H9 (cell line): Measurements from ENCODE around the gene TMEM151B. TPM values are rescaled to one million over a fixed set of nuclear protein-coding genes. Genes with fewer than 3 reads are reported as not detected.
A peak's percentile ranks its signal among the peaks of the same experiment; 100 is the strongest.

Experiments used
- DNase-seq: peaks from one replicate; pipeline ENCODE4 v3.0.0-alpha.2; 2017
- H2AFZ ChIP-seq: one replicate; pipeline ENCODE4 v1.6.1; 2013; ENCODE audit warnings: mild to moderate bottlenecking, low read length, control low read depth, moderate library complexity
- H2AK5ac ChIP-seq: 2 replicates; pipeline ENCODE4 v1.6.1; 2013; ENCODE audit warnings: low read length, control low read depth, mixed read lengths; ENCODE audit not compliant: insufficient read length
- H2BK120ac ChIP-seq: one replicate; pipeline ENCODE4 v1.6.1; 2013; ENCODE audit warnings: low read depth, mild to moderate bottlenecking, low read length, control low read depth, inconsistent platforms; ENCODE audit not compliant: poor library complexity, severe bottlenecking
- H2BK12ac ChIP-seq: 2 replicates; pipeline ENCODE4 v1.6.1; 2013; ENCODE audit warnings: low read length, control low read depth, mixed read lengths, low read depth; ENCODE audit not compliant: insufficient read length
- H2BK15ac ChIP-seq: 2 replicates; pipeline ENCODE4 v1.6.1; 2013; ENCODE audit warnings: low read depth, low read length, control low read depth
- H2BK20ac ChIP-seq: one replicate; pipeline ENCODE4 v1.6.1; 2013; ENCODE audit warnings: low read depth, mild to moderate bottlenecking, low read length, control low read depth, inconsistent platforms; ENCODE audit not compliant: poor library complexity, severe bottlenecking
- H2BK5ac ChIP-seq: 2 replicates; pipeline ENCODE4 v1.6.1; 2013; ENCODE audit warnings: low read length, control low read depth, mixed read lengths; ENCODE audit not compliant: insufficient read length
- H3K14ac ChIP-seq: 2 replicates; pipeline ENCODE4 v1.6.1; 2013; ENCODE audit warnings: low read length, control low read depth; ENCODE audit not compliant: insufficient read depth
- H3K18ac ChIP-seq: 2 replicates; pipeline ENCODE4 v1.6.1; 2013; ENCODE audit warnings: low read depth, mild to moderate bottlenecking, mixed read lengths, low read length, control low read depth; ENCODE audit not compliant: insufficient read length
- H3K23ac ChIP-seq: 2 replicates; pipeline ENCODE4 v1.6.1; 2013; ENCODE audit warnings: low read length, control low read depth, mixed read lengths, low read depth; ENCODE audit not compliant: insufficient read length
- H3K23me2 ChIP-seq: 2 replicates; pipeline ENCODE4 v1.6.1; 2013; ENCODE audit warnings: low read depth, mild to moderate bottlenecking, mixed read lengths, low read length, control low read depth; ENCODE audit not compliant: insufficient read length, poor library complexity, severe bottlenecking
- H3K27ac ChIP-seq: 2 replicates; pipeline ENCODE4 v1.5.1; 2013; ENCODE audit warnings: low read length, control low read depth, mixed read lengths, low read depth; ENCODE audit not compliant: insufficient read length
- H3K27me3 ChIP-seq: 2 replicates; pipeline ENCODE4 v1.6.1; 2013; ENCODE audit warnings: low read length, control low read depth, inconsistent platforms; ENCODE audit not compliant: insufficient read depth
- H3K4ac ChIP-seq: 2 replicates; pipeline ENCODE4 v1.6.1; 2013; ENCODE audit warnings: low read depth, mild to moderate bottlenecking, control low read depth, inconsistent platforms, low read length, moderate library complexity
- H3K4me1 ChIP-seq: 2 replicates; pipeline ENCODE4 v1.6.1; 2013; ENCODE audit warnings: low read length, control low read depth, inconsistent platforms; ENCODE audit not compliant: insufficient read depth
- H3K4me2 ChIP-seq: 2 replicates; pipeline ENCODE4 v1.6.1; 2013; ENCODE audit warnings: low read length, control low read depth, mixed read lengths; ENCODE audit not compliant: insufficient read length, insufficient read depth
- H3K56ac ChIP-seq: 2 replicates; pipeline ENCODE4 v1.6.1; 2013; ENCODE audit warnings: low read depth, mild to moderate bottlenecking, mixed read lengths, low read length, control low read depth; ENCODE audit not compliant: insufficient read length
- H3K79me1 ChIP-seq: 2 replicates; pipeline ENCODE4 v1.6.1; 2013; ENCODE audit warnings: low read depth, mild to moderate bottlenecking, moderate library complexity, low read length, control low read depth, inconsistent platforms; ENCODE audit not compliant: insufficient read depth, poor library complexity, severe bottlenecking
- H3K79me2 ChIP-seq: 2 replicates; pipeline ENCODE4 v1.6.1; 2013; ENCODE audit warnings: low read length, control low read depth, inconsistent platforms; ENCODE audit not compliant: insufficient read depth
- H3K9ac ChIP-seq: 2 replicates; pipeline ENCODE4 v1.6.1; 2013; ENCODE audit warnings: low read length, control low read depth, mixed read lengths; ENCODE audit not compliant: insufficient read length; ENCODE audit errors: extremely low read depth
- H3K9me3 ChIP-seq: one replicate; pipeline ENCODE4 v1.6.1; 2013; ENCODE audit warnings: low read depth, low read length, inconsistent platforms; ENCODE audit not compliant: control insufficient read depth
- H3T11ph ChIP-seq: one replicate; pipeline ENCODE4 v1.6.1; 2013; ENCODE audit warnings: mild to moderate bottlenecking, low read length, control low read depth, inconsistent platforms
- H4K20me1 ChIP-seq: one replicate; pipeline ENCODE4 v1.6.1; 2013; ENCODE audit not compliant: control insufficient read depth, insufficient read length, insufficient read depth
- H4K5ac ChIP-seq: 2 replicates; pipeline ENCODE4 v1.6.1; 2013; ENCODE audit warnings: low read depth, mild to moderate bottlenecking, mixed read lengths, low read length, control low read depth; ENCODE audit not compliant: insufficient read length
- H4K8ac ChIP-seq: replicated peaks from 2 replicates; pipeline ENCODE4 v1.6.1; 2013; ENCODE audit warnings: low read length, control low read depth, mixed read lengths, low read depth; ENCODE audit not compliant: insufficient read length
- H4K91ac ChIP-seq: 2 replicates; pipeline ENCODE4 v1.6.1; 2013; ENCODE audit warnings: low read depth, mild to moderate bottlenecking, moderate library complexity, mixed read lengths, low read length, control low read depth; ENCODE audit not compliant: insufficient read length
- H3K27ac Mint-ChIP-seq, 3 experiments: 2 replicates in 2 of 3; 3 replicates in 1 of 3; pipeline ENCODE4 v1.8.0; 2020 to 2021; ENCODE audit warnings: mixed read lengths in 3 of 3, mild to moderate bottlenecking in 1 of 3, moderate library complexity in 1 of 3
- H3K27me3 Mint-ChIP-seq: 2 replicates; pipeline ENCODE4 v1.8.0; 2021; ENCODE audit warnings: low read depth, mild to moderate bottlenecking, moderate library complexity, mixed read lengths
- H3K36me3 Mint-ChIP-seq, 3 experiments: 2 replicates in 2 of 3; 3 replicates in 1 of 3; pipeline ENCODE4 v1.8.0; 2020 to 2021; ENCODE audit warnings: low read depth in 3 of 3, mixed read lengths in 3 of 3; ENCODE audit not compliant: insufficient read depth in 1 of 3
- H3K4me1 Mint-ChIP-seq, 2 experiments: 2 replicates each; pipeline ENCODE4 v1.8.0; 2020; ENCODE audit warnings: mixed read lengths in 2 of 2
- H3K4me3 Mint-ChIP-seq, 2 experiments: 2 replicates in 1 of 2; 3 replicates in 1 of 2; pipeline ENCODE4 v1.8.0; 2020 to 2021; ENCODE audit warnings: mild to moderate bottlenecking in 2 of 2, mixed read lengths in 2 of 2, moderate library complexity in 1 of 2
- H3K9me3 Mint-ChIP-seq, 2 experiments: 2 replicates in 1 of 2; 3 replicates in 1 of 2; pipeline ENCODE4 v1.8.0; 2020; ENCODE audit warnings: mild to moderate bottlenecking in 2 of 2, mixed read lengths in 2 of 2, moderate library complexity in 1 of 2
- WGBS: extraction: QIAGEN DNeasy Blood & Tissue Kit; methylation state at CpG from one replicate; pipeline ENCODE4 v1.1.7; 2013; ENCODE audit warnings: missing lambda C conversion rate, low lambda C conversion rate, mixed read lengths; ENCODE audit not compliant: insufficient read length; ENCODE audit errors: extremely low coverage; 5-methylcytosine and 5-hydroxymethylcytosine counted together
- total RNA-seq: library from RNA; stranded (reverse); gene quantifications from 2 replicates; pipeline ENCODE4 v1.2.1, GENCODE V29; 2021
- TF ChIP-seq, protein P1 (sequence below): fragments of 200-600 bp; sonication (generic); conservative IDR thresholded peaks from 3 replicates; pipeline ENCODE4 v1.8.0; 2021; ENCODE audit warnings: antibody characterized with exemption, mild to moderate bottlenecking

The TMEM151B gene
- total RNA-seq, 1 experiment from 2014 or later = 2.4 TPM

DNA sequence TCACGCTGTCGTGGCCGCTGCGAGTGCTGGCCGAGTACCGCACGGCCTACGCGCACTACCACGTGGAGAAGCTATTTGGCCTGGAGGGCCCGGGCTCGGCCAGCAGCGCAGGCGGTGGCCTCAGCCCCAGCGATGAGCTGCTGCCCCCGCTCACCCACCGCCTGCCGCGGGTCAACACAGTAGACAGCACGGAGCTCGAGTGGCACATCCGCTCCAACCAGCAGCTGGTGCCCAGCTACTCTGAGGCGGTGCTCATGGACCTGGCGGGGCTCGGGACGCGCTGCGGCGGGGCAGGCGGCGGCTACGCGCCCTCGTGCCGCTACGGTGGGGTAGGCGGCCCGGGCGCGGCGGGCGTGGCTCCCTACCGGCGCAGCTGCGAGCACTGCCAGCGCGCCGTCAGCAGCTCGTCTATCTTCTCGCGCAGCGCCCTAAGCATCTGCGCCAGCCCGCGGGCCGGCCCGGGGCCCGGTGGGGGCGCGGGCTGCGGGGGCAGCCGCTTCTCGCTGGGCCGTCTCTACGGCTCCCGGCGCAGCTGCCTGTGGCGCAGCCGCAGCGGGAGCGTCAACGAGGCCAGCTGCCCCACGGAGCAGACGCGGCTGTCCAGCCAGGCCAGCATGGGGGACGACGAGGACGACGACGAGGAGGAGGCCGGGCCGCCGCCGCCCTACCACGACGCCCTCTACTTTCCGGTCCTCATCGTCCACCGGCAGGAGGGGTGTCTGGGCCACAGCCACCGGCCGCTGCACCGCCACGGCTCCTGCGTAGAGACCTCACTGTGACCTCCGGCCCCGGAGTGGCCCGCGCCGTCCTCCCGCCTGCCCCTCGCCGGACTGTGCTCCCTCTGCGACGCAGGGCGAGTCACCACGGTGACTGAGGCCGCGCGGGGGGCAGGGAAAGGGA, 5.7 kb downstream of the TMEM151B start:
- Histone ChIP-seq H3K14ac (no peak overlapping the region), H3K9me3 (no peaks in the 10 kb centered on the region), H3K23ac (no peak overlapping the region), H3K27me3 (no peaks in the 10 kb centered on the region), H3K79me2 (no peaks in the 10 kb centered on the region), H4K8ac (no peak overlapping the region), H4K20me1 (peaks cover 3% of the 10 kb centered on the region), H2BK5ac (no peak overlapping the region), H4K5ac (no peak overlapping the region), H3K79me1 (no peaks in the 10 kb centered on the region), H3K18ac (no peak overlapping the region), H2BK120ac (no peak overlapping the region), H3K4me1 (peaks cover 4% of the 10 kb centered on the region; the same call in 1 of the 2 replicates), H2BK15ac (no peak overlapping the region), H3K4me2 (no peak overlapping the region), H3K56ac (no peak overlapping the region), H2BK12ac (no peak overlapping the region), H3T11ph (no peak overlapping the region), H2AFZ (no peak overlapping the region), H2BK20ac (no peak overlapping the region), H3K27ac (no peak overlapping the region), H4K91ac (no peak overlapping the region), H3K23me2 (peaks cover 2% of the 10 kb centered on the region), H3K9ac (no peak overlapping the region), H3K4ac (no peak overlapping the region), H2AK5ac (no peak overlapping the region)
- Mint-ChIP-seq H3K27me3 (peaks cover 10% of the 10 kb centered on the region), H3K27ac (no peak overlapping the region), H3K9me3 (no peaks in the 10 kb centered on the region), H3K4me1 (peaks cover 9 to 21% of the 10 kb centered on the region in 2 experiments), H3K36me3 (no peaks in the 10 kb centered on the region; a peak in 1 of 7 replicates), H3K4me3 (no peak overlapping the region)
- peak; percentile 63 for DNase-seq
- TF ChIP-seq, protein P1, sequence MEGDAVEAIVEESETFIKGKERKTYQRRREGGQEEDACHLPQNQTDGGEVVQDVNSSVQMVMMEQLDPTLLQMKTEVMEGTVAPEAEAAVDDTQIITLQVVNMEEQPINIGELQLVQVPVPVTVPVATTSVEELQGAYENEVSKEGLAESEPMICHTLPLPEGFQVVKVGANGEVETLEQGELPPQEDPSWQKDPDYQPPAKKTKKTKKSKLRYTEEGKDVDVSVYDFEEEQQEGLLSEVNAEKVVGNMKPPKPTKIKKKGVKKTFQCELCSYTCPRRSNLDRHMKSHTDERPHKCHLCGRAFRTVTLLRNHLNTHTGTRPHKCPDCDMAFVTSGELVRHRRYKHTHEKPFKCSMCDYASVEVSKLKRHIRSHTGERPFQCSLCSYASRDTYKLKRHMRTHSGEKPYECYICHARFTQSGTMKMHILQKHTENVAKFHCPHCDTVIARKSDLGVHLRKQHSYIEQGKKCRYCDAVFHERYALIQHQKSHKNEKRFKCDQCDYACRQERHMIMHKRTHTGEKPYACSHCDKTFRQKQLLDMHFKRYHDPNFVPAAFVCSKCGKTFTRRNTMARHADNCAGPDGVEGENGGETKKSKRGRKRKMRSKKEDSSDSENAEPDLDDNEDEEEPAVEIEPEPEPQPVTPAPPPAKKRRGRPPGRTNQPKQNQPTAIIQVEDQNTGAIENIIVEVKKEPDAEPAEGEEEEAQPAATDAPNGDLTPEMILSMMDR = no peak
- no CpG with 5 or more reads among the region's 109 CpGs for WGBS
